ENCODE measurements around the gene EFEMP2. TPM values are rescaled to one million over a fixed set of nuclear protein-coding genes. Genes with fewer than 3 reads are reported as not detected.

Gene EFEMP2
- total RNA-seq, 1 donor from 2014 or later = 62.0 TPM

GRCh38 chr11:65880027-65880426 lies 7.4 kb upstream of the EFEMP2 start:
- TF ChIP-seq, protein P1, sequence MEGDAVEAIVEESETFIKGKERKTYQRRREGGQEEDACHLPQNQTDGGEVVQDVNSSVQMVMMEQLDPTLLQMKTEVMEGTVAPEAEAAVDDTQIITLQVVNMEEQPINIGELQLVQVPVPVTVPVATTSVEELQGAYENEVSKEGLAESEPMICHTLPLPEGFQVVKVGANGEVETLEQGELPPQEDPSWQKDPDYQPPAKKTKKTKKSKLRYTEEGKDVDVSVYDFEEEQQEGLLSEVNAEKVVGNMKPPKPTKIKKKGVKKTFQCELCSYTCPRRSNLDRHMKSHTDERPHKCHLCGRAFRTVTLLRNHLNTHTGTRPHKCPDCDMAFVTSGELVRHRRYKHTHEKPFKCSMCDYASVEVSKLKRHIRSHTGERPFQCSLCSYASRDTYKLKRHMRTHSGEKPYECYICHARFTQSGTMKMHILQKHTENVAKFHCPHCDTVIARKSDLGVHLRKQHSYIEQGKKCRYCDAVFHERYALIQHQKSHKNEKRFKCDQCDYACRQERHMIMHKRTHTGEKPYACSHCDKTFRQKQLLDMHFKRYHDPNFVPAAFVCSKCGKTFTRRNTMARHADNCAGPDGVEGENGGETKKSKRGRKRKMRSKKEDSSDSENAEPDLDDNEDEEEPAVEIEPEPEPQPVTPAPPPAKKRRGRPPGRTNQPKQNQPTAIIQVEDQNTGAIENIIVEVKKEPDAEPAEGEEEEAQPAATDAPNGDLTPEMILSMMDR (IDR thresholded peaks at IDR 0.05; ENCODE audit: insufficient read depth, low read length, poor library complexity, severe bottlenecking) = no peak
- H3K4me3 ChIP-seq (ENCODE audit: low read depth, low read length) = no peak overlapping the region
- peaks cover 9% of the 10 kb centered on the region for H3K36me3 ChIP-seq (ENCODE audit: control insufficient read depth, insufficient read depth, low read length)
- no peak for DNase-seq (ENCODE audit: low read depth)
- no peaks in the 10 kb centered on the region for H3K27me3 ChIP-seq (ENCODE audit: control insufficient read depth, insufficient read depth, low read length)

DNA sequence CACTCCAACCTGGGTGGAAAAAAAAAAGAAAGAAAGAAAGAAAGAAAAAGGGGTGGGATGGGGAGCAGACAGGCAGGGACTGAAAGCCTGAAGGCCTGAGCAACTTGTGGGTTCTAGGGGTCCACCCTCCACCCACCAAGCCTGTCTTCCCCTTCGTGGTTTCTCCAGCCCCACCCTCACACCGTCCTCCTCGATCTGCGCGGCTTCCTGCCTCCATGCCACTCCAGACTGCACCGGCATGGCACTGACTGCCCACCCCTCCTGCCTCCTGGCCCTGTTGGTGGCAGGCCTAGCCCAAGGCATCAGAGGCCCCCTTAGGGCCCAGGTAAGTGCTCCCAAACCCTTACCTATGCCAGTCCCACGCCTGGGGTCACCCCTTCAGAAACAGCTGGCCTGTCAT lies 7.0 kb upstream of the EFEMP2 start, which contains the start of gene CTSW:
CTSW (plus strand) TSS at position 221 of the 400 bp plus-strand sequence; CDS start at position 239, 18 bp downstream.
- no peak within 1 kb of the TSS for H3K4me3 ChIP-seq (ENCODE audit: low read depth, low read length)
- no peak for DNase-seq (ENCODE audit: low read depth)
- peaks cover 8% of the 10 kb centered on the region for H3K36me3 ChIP-seq (ENCODE audit: control insufficient read depth, insufficient read depth, low read length)
- TF ChIP-seq, protein P1 (IDR thresholded peaks at IDR 0.05; ENCODE audit: insufficient read depth, low read length, poor library complexity, severe bottlenecking) = no peak
- no peaks in the 10 kb centered on the region for H3K27me3 ChIP-seq (ENCODE audit: control insufficient read depth, insufficient read depth, low read length)

DNA sequence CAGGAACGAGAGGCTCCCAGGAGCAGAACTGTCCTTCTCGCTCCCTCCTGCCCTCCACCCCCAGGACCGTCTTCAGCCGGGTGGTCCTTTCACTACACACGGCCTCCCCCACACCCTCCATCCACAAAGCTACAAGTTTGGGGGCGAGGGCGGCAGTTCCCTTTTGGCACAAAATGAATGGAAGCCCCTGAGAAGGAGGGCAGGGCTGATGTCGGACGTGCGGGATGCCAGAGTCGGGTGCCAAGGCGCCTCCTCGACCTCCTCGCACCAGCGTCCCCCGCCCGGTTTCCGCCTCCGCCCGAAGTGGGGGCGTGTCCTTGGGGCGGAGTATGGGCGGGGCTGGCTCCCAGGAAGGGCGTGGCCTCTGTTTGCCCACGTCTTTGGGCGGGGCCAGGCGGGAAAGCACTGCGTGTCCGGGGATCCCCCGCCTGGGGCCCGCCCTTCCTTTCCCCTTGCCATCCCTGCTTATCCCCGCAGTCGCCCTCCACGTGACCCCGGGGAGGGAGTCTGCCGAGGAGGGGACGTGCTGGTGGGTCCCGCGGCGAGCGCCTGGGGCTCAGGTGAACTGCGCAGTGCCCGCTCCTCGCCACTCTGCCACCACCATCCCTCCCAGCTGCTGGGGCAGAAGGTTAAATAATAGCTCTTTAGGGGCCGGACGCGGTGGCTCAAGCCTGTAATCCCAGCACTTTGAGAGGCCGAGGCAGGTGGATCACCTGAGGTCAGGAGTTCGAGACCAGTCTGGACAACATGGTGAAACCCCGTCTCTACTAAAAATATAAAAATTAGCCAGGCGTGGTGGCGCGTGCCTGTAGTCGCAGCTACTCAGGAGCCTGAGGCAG lies 937 bp upstream of the EFEMP2 start:
- Histone ChIP-seq H3K4me3 (ENCODE audit: low read depth, low read length) (peak overlapping the region; percentile 72), H3K27me3 (ENCODE audit: control insufficient read depth, insufficient read depth, low read length) (no peaks in the 10 kb centered on the region), H3K36me3 (ENCODE audit: control insufficient read depth, insufficient read depth, low read length) (peaks cover 4% of the 10 kb centered on the region)
- TF ChIP-seq, protein P1 (IDR thresholded peaks at IDR 0.05; ENCODE audit: insufficient read depth, low read length, poor library complexity, severe bottlenecking) = no peak
- DNase-seq (ENCODE audit: low read depth) = no peak

- peak overlapping the region; percentile 72 for H3K4me3 ChIP-seq (ENCODE audit: low read depth, low read length)
- DNase-seq (ENCODE audit: low read depth) = no peak
- TF ChIP-seq, protein P1 (IDR thresholded peaks at IDR 0.05; ENCODE audit: insufficient read depth, low read length, poor library complexity, severe bottlenecking) = peak; percentile 35
- H3K27me3 ChIP-seq (ENCODE audit: control insufficient read depth, insufficient read depth, low read length) = no peaks in the 10 kb centered on the region
- H3K36me3 ChIP-seq (ENCODE audit: control insufficient read depth, insufficient read depth, low read length) = peaks cover 4% of the 10 kb centered on the region
These were observed 620 bp downstream of the EFEMP2 start for GRCh38 chr11:65871811-65872548.

DNA sequence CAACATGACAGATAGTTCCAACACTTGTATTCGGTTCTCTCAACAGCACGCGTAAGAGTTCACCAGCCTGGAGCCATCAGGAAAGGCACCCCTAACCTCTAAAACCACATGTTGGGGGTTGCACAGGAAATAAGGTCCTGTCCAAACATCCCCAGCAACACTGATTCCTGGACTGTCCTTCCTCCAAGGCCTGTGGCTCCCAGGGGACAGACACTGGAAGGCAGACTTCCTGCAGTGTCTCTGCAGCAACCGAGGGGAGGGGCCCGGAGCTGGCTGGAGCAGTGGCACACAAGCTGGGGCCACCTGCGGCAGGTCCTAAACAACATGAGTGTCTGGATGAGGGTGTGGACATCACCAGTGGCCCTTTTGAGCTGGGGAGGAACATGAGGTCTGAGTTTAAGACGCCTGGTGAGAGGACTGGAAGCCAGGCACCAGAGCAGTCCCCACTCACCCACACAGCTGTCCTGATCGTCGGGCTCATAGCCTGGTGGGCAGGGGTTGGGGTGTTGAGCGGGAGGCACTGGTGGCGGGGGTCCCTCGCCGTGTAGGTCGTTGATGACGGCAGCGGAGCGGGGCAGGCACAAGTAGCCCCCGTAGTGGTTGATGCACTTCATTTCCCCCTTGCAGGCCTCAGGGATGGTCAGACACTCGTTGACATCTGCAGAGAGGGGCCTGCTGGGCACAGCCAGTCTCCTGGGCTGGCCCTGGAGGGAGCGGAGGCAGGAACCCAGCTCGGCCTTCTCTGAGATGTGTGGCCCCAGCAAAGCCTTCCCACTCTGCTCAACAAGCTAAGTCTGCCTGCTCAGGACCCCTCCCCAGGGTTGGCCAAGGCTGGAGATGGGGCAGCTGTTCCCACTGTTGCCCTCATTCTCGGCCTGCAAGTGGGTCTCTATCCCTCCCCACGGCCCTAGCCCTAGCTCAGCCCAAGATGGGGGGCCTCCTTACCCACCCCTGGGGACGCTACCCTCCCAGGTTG lies 1.6 kb downstream of the EFEMP2 start:
- TF ChIP-seq, protein P1 (IDR thresholded peaks at IDR 0.05; ENCODE audit: insufficient read depth, low read length, poor library complexity, severe bottlenecking) = no peak
- DNase-seq (ENCODE audit: low read depth) = no peak
- H3K4me3 ChIP-seq (ENCODE audit: low read depth, low read length) = no peak overlapping the region
- no peaks in the 10 kb centered on the region for H3K27me3 ChIP-seq (ENCODE audit: control insufficient read depth, insufficient read depth, low read length)
- H3K36me3 ChIP-seq (ENCODE audit: control insufficient read depth, insufficient read depth, low read length) = peaks cover 5% of the 10 kb centered on the region
